Left ventricle myocardium superior (tissue), 1 donor: Measurements from ENCODE around the gene UBLCP1. TPM values are rescaled to one million over a fixed set of nuclear protein-coding genes. Genes with fewer than 3 reads are reported as not detected.
"Not testable (repeated sequence)": the region's sequence is repeated elsewhere in the genome, so short reads cannot be mapped to it uniquely, and the experiment has no call there.

Source experiments
- ATAC-seq: fragments of 200-7000 bp; cut with Tn5 transposase; one replicate; pipeline ENCODE4 v1.9.1; 2020; ENCODE audit warnings: mild to moderate bottlenecking, moderate library complexity
- DNase-seq: peaks from one replicate; pipeline ENCODE4 v3.0.0-alpha.2; 2020
- intact Hi-C: fragments of 100-400 bp; cut with micrococcal nuclease; formaldehyde crosslinking; loops from one replicate; pipeline ENCODE4 v1.11.0; 2022
- long read RNA-seq: library from polyadenylated mRNA; unstranded; transcript quantifications from one replicate; pipeline ENCODE4 v2.0.0, GENCODE V29; 2021
- total RNA-seq: library from RNA; stranded (reverse); fragmentation: NEBNext Ultra II Directional; extraction: Animal tissue kit (Norgen Biotek cat#: 25700); gene quantifications from one replicate; pipeline ENCODE4 v1.2.1, GENCODE V29; 2021
- donor health status: DM: no; HTN: yes; CAD: no; lungs with severe emphysema.

UBLCP1 gene
- total RNA-seq, result 13.8 TPM
- long read RNA-seq, transcript UBLCP1-201 (11 exons, 2,392 nt), result major isoform, 18 of 19 reads
- long read RNA-seq, partial matches to known transcripts, result 1 of 19 reads
- long read RNA-seq, other reads (novel, unspliced or antisense), result 0 of 19 reads

DNA sequence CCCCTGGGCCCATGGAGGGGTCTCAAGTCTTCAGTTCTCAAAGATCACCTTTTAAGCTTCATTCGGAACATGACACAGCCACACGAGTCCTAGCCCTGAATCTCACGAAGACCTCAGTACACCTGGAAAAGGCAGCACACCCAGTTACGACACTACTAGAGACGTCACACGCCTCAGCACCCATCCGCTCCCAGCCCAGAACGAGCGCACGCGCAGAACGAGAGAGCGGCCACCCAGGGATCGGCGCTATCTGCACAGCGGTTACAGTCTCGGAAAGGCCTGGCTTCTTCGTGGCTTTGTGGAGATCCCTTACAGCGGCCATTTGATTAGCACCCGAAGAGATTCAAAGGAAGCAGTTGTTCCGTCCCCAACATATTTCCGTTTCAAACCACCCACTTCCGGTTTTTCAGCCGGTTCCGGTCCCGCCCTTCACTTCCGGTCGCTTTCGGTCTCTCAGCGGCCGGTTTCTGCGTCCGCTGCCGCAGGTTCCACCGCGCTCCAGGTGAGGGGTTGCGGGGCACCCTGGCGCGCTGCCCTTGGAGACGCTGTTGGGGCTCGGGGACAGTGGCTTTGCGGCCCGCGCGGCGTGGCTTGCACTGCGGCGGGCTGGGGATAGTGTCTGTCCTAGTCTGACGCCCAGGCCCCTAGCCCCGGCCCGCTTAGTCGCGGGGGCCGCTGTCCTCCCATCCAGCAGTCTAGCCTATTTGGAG is at the start of gene UBLCP1:
Gene UBLCP1 (plus strand): TSS at position 432 of the 710 bp plus-strand sequence. CDS start 5,626 bp downstream, outside the sequence.
- ATAC-seq (peak; percentile 96), DNase-seq (peak; percentile 84)
- intact Hi-C loops, result loop anchor here (5.0 kb wide), 1 partner anchor 51 kb away; no protein-coding TSS in a partner anchor

GRCh38 chr5:159214486-159215271 is 48.4 kb upstream of the UBLCP1 start:
- no peak for ATAC-seq
- intact Hi-C loops, result loop anchor here (5.0 kb wide), 1 partner anchor 48 kb away; the partner anchor contains the start of gene UBLCP1
- no peak for DNase-seq

- ATAC-seq (no peak), DNase-seq (no peak)
- intact Hi-C loops, result no loop called here
Observed at GRCh38 chr5:159215886-159216285, 47.2 kb upstream of the UBLCP1 start.

DNA sequence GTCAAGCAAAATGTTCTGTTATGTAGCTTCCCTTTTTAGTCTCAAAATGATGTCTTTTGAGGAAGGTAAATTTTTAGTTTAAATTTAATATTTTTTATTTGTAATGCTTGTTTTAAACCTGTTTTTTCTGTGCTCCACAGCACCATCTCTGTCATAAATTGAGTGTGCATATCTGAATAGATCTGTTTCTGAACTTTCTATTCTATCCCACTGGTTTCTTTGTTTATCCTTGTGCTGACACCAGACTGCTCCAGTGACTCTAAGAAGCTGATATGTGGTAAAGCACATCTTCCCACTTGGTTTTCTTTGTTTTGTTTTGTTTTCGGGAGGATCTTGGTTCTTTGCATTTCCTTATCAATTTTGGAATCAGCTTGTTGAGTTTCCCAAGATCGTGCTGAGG is 46.6 kb upstream of the UBLCP1 start:
- intact Hi-C loops, result no loop called here
- DNase-seq (no peak), ATAC-seq (no peak)

DNA sequence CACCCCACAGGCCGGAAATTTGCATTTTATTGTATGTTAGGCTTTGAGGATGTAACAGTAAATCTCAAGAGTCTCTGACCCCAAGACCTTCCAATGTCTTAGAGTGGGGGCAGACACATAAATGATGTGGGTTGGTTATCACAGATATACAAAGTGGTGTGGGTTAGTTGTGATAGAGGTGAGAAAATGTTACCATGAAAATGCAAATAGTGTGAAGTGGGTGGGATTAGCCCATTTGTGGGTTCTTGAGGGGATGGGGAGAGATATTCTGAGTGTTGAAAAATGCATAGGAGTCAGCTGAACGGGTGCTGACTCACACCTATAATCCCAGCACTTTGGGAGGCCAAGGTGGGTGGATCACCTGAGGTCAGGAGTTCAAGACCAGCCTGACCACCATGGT is 45.9 kb upstream of the UBLCP1 start:
- ATAC-seq (no peak), DNase-seq (no peak)
- intact Hi-C loops, result no loop called here

GRCh38 chr5:159218595-159219023 is 44.5 kb upstream of the UBLCP1 start:
- DNase-seq, result no peak
- ATAC-seq, result no peak
- intact Hi-C loops, result no loop called here

GRCh38 chr5:159220206-159220605 is 42.9 kb upstream of the UBLCP1 start:
- DNase-seq (no peak), ATAC-seq (no peak)
- intact Hi-C loops, result no loop called here

- intact Hi-C loops, result no loop called here
- DNase-seq (no peak), ATAC-seq (peak; percentile 54)
Observed at GRCh38 chr5:159223469-159223868, 39.6 kb upstream of the UBLCP1 start.

DNA sequence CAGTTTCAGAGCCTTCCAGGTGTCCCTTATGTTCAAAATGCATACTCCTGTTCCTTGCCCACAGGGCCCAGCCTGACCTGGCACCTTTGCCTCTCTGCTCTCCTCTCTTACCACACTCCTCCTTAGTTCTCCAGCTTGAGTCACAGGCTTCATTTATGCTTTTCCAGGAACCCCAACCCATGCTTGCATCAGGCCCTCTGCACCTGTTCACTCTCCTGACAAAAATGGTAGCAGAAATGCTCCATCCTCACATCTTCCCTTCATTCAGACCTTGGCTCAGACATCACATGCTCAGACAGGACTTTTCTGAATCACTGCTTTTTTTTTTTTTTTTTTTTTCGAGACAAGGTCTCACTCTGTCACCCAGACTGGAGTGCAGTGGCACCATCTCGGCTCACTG is 38.6 kb upstream of the UBLCP1 start:
- intact Hi-C loops, result no loop called here
- ATAC-seq, result no peak

GRCh38 chr5:159226451-159226850 is 36.6 kb upstream of the UBLCP1 start:
- intact Hi-C loops, result no loop called here
- ATAC-seq (no peak), DNase-seq (no peak)

More for the DNA sequence above, 38.6 kb upstream of the UBLCP1 start:
- no peak for DNase-seq

- DNase-seq (no peak), ATAC-seq (no peak)
- intact Hi-C loops, result no loop called here
Observed at GRCh38 chr5:159227452-159227851, 35.6 kb upstream of the UBLCP1 start.

DNA sequence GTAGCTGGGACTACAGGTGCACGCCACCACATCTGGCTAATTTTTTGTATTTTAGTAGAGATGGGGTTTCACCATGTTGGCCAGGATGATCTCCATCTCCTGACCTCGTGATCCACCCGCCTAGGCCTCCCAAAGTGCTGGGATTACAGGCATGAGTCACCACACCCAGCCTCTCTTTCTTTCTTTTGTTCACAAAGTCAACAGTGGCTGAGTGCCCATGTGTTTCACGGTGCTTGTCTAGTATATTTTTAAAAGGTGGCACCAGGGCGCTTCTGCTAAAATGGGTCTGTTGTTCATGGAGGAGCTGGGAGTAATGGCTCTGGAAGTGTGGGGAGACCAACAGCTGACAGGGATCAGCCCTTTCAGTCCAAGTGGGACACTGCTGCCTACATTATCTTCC is 35.0 kb upstream of the UBLCP1 start:
- intact Hi-C loops, result not testable (repeated sequence)

GRCh38 chr5:159230657-159231056 is 32.4 kb upstream of the UBLCP1 start:
- DNase-seq (no peak), ATAC-seq (no peak)
- intact Hi-C loops, result no loop called here

More for the DNA sequence above, 35.0 kb upstream of the UBLCP1 start:
- DNase-seq, ATAC-seq: not testable (repeated sequence)

- DNase-seq, result no peak
- no peak for ATAC-seq
- intact Hi-C loops, result no loop called here
Observed at GRCh38 chr5:159231167-159231566, 31.9 kb upstream of the UBLCP1 start.

GRCh38 chr5:159235871-159236520 is 27.1 kb upstream of the UBLCP1 start:
- DNase-seq, ATAC-seq, intact Hi-C loops: not testable (repeated sequence)

DNA sequence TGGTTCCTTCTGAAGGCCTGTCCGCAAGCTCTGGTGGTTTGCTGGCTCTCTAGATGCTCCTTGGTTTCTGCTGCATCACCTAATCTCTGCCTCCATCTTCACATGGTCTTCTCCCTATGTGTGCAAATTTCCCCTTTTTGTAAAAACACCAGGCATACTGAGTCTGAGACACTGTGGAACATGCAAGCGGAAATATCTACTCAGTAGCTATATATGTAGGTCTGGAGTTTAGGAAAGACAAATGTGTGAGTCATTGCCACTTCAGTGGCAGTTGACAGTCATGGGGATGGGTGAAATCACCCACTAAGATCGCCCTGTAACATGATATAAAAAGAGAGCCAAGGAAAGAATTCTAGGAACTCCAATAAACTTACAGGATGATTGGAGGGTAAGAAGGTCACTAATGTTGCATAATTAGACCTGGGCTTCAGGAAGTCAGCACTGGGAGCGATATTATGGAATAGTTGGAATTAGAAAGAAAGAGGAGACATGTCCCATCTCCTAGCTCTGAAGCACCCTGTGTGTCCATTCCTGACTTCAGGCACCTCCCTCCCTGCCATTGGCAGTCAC is 22.7 kb upstream of the UBLCP1 start:
- ATAC-seq, result no peak
- intact Hi-C loops, result no loop called here

GRCh38 chr5:159241946-159242552 is 21.0 kb upstream of the UBLCP1 start:
- DNase-seq, result no peak
- no peak for ATAC-seq
- intact Hi-C loops, result no loop called here

More for the DNA sequence above, 22.7 kb upstream of the UBLCP1 start:
- DNase-seq, result no peak

GRCh38 chr5:159242656-159243055 is 20.4 kb upstream of the UBLCP1 start:
- intact Hi-C loops, result no loop called here
- no peak for ATAC-seq

DNA sequence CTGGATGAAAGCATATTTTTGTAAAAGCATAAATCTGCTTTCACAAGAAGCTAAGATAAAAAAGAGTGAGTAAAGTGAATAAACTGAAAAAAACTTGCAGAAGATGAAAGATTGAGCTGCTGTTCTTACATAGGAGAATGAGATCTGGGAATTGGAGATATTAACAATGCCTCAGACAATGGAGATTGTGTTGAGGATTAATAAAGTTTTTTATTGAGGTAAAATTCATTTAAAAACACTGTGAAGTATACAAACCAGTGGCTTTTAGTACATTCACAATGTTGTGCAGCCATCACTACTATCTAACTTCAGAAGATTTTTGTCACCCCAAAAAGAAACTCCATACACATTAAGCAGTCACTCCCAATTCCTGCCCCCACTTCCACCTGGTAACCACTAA is 19.7 kb upstream of the UBLCP1 start:
- ATAC-seq, result no peak
- intact Hi-C loops, result no loop called here
- DNase-seq, result no peak

More at GRCh38 chr5:159242656-159243055, 20.4 kb upstream of the UBLCP1 start:
- DNase-seq, result no peak
